ENCODE data around the gene EVPL. TPM values are rescaled to one million over a fixed set of nuclear protein-coding genes. Genes with fewer than 3 reads are reported as not detected.

Gene EVPL
- total RNA-seq, 1 experiment from 2014 or later = 1.3 TPM

- Mint-ChIP-seq H3K4me1 (0 out of 2 replicates have a peak, but pooled peaks cover 2% of the 10 kb centered on the region), H3K27ac (no peak overlapping the region; the same call in 1 of the 2 replicates), H3K9me3 (peaks cover 6% of the 10 kb centered on the region; the same call in 1 of the 2 replicates), H3K4me3 (no peak overlapping the region), H3K36me3 (no peaks in the 10 kb centered on the region), H3K27me3 (ENCODE audit: low read depth) (no peaks in the 10 kb centered on the region)
- no peak for ATAC-seq
- no peak for TF ChIP-seq ERG (CRISPR knock-in tag; IDR thresholded peaks at IDR 0.05)
- TF ChIP-seq OVOL2 (CRISPR knock-in tag; IDR thresholded peaks at IDR 0.05; ENCODE audit: borderline replicate concordance) = no peak
- no peak for TF ChIP-seq ESRRA (CRISPR knock-in tag; IDR thresholded peaks at IDR 0.05; ENCODE audit: borderline replicate concordance)
- TF ChIP-seq HMGXB4 (CRISPR knock-in tag; IDR thresholded peaks at IDR 0.05) = no peak
- TF ChIP-seq GRHL2 (CRISPR knock-in tag; IDR thresholded peaks at IDR 0.05; ENCODE audit: insufficient replicate concordance, severe bottlenecking) = no peak
- TF ChIP-seq GTF2I (CRISPR knock-in tag; conservative IDR thresholded peaks at IDR 0.05) = no peak
- TF ChIP-seq ZNF121 (CRISPR knock-in tag; IDR thresholded peaks at IDR 0.05) = no peak
- no peak for TF ChIP-seq TEAD4 (CRISPR knock-in tag; IDR thresholded peaks at IDR 0.05)
- no peak for TF ChIP-seq FOXK1 (CRISPR knock-in tag; IDR thresholded peaks at IDR 0.05)
- TF ChIP-seq ZNF416 (CRISPR knock-in tag; IDR thresholded peaks at IDR 0.05) = no peak
- POLR2A ChIA-PET = interaction anchor here (1.1 to 1.3 kb wide), 2 partner anchors 108 to 109 kb away, joined by 4 to 5 read pairs; partner anchors contain the start of gene MRPL38
- no peak for DNase-seq (ENCODE audit: low spot score)
- CTCF ChIA-PET = interaction anchor here (0.5 to 7.6 kb wide), 81 partner anchors 9 to 543 kb away, joined by 3 to 112 read pairs (median 6); partner anchors contain the start of genes ACOX1, CDK3, EXOC7 and GALK1
Observed at GRCh38 chr17:76013377-76013932, 13.7 kb downstream of the EVPL start.

GRCh38 chr17:76011951-76012350 is 15.2 kb downstream of the EVPL start:
- CTCF ChIA-PET = interaction anchor here (0.6 to 7.6 kb wide), 8 partner anchors 13 to 268 kb away, joined by 3 to 112 read pairs (median 6); partner anchors contain the start of genes CDK3, GALR2 and MRPL38
- TF ChIP-seq GABPB1 (CRISPR knock-in tag; IDR thresholded peaks at IDR 0.05) (no peak), SOX15 (CRISPR knock-in tag; IDR thresholded peaks at IDR 0.05) (no peak), ETV6 (CRISPR knock-in tag; IDR thresholded peaks at IDR 0.05) (no peak), ZNF232 (CRISPR knock-in tag; IDR thresholded peaks at IDR 0.05) (no peak), ZNF512 (CRISPR knock-in tag; IDR thresholded peaks at IDR 0.05; ENCODE audit: borderline replicate concordance) (no peak)
- H3K27ac Mint-ChIP-seq = no peak overlapping the region
- ATAC-seq = no peak
- H3K36me3 Mint-ChIP-seq = no peaks in the 10 kb centered on the region
- no peak for DNase-seq (ENCODE audit: low spot score)
- H3K27me3 Mint-ChIP-seq (ENCODE audit: low read depth) = no peaks in the 10 kb centered on the region
- H3K4me1 Mint-ChIP-seq = 0 out of 2 replicates have a peak, but pooled peaks cover 2% of the 10 kb centered on the region
- peaks cover 6% of the 10 kb centered on the region; the same call in 1 of the 2 replicates for H3K9me3 Mint-ChIP-seq
- POLR2A ChIA-PET = no interaction called here
- no peak overlapping the region for H3K4me3 Mint-ChIP-seq

GRCh38 chr17:76009969-76010661 is 17.0 kb downstream of the EVPL start:
- peaks cover 6% of the 10 kb centered on the region; the same call in 1 of the 2 replicates for H3K9me3 Mint-ChIP-seq
- TF ChIP-seq ZNF219 (CRISPR knock-in tag; IDR thresholded peaks at IDR 0.05; ENCODE audit: borderline replicate concordance) = no peak
- no peak for TF ChIP-seq MXD4 (CRISPR knock-in tag; IDR thresholded peaks at IDR 0.05; ENCODE audit: borderline replicate concordance)
- no peak for TF ChIP-seq ZNF671 (CRISPR knock-in tag; IDR thresholded peaks at IDR 0.05)
- TF ChIP-seq ZNF121 (CRISPR knock-in tag; IDR thresholded peaks at IDR 0.05) = no peak
- H3K36me3 Mint-ChIP-seq = no peaks in the 10 kb centered on the region
- DNase-seq (ENCODE audit: low spot score) (no peak), ATAC-seq (no peak)
- 0 out of 2 replicates have a peak, but pooled peaks cover 2% of the 10 kb centered on the region for H3K4me1 Mint-ChIP-seq
- H3K27ac Mint-ChIP-seq = no peak overlapping the region
- H3K27me3 Mint-ChIP-seq (ENCODE audit: low read depth) = no peaks in the 10 kb centered on the region
- ChIA-PET CTCF (interaction anchor here (1.0 to 7.6 kb wide), 7 partner anchors 11 to 270 kb away, joined by 3 to 112 read pairs (median 7); partner anchors contain the start of genes CDK3 and MRPL38), POLR2A (interaction anchor here (0.7 kb wide), 1 partner anchor 224 kb away, joined by 3 read pairs; no protein-coding TSS in a partner anchor)
- no peak overlapping the region for H3K4me3 Mint-ChIP-seq

Data from WTC11 (cell line).